GM21737 (cell line): ENCODE data around the gene RRP15.

Experiments used
- ATAC-seq: cut with Tn5 transposase; IDR thresholded peaks from one replicate; pipeline ENCODE4 v1.9.1; 2021; ENCODE audit warnings: mild to moderate bottlenecking, moderate library complexity; ENCODE audit not compliant: unreplicated experiment

RRP15 gene

DNA sequence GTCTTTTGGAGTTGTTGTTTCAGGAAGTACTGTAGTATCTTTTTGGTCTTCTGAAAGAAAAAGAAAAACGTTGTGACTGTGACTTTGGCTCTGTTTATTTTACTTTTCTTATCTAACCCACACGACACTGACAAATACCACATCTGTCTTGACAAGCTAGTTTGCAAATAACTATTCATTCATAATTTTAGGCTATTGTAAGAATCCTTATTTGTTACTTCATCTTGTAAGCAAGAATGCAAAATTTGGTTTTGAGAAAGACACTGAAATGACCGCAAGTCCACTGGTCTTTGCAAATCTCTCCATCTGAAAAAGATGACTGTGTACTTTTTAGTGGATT is 72.8 kb downstream of the RRP15 start:
- ATAC-seq = no peak

DNA sequence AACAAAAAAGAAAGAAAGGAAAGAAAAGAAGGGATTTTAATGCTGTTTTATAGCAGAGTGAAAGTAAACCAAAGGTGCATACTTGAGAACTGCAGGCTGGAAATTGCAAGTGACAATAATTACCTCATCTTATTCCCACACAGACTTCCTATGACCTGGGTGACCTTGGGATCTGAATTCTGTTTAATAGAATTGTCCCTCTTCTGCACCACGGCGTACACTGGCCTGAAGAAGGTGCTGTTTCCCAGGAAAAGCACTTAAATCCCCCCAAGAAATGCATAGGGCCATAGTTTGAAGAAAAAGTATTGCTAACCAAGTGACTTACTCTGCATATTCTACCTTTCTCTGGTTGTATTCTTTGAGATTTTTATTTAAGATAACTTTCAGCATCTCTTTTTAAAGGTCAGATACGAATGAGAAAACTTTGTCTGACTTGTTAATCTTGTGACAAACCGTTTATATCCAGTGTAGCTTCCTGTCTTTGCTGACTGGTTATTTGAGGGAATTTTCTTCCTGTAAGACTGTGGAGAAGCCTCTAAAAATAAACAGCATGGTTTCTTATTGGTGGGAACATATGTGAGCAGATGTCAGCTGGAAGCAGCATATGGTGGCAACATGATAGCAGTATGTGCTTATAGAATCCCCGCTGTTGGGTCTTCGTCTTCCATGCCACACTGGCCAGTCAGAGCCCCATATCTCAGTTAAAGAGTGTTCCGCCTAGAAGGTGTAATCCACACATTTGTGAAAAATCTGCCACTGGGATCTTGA is 76.4 kb downstream of the RRP15 start:
- ATAC-seq = no peak

DNA sequence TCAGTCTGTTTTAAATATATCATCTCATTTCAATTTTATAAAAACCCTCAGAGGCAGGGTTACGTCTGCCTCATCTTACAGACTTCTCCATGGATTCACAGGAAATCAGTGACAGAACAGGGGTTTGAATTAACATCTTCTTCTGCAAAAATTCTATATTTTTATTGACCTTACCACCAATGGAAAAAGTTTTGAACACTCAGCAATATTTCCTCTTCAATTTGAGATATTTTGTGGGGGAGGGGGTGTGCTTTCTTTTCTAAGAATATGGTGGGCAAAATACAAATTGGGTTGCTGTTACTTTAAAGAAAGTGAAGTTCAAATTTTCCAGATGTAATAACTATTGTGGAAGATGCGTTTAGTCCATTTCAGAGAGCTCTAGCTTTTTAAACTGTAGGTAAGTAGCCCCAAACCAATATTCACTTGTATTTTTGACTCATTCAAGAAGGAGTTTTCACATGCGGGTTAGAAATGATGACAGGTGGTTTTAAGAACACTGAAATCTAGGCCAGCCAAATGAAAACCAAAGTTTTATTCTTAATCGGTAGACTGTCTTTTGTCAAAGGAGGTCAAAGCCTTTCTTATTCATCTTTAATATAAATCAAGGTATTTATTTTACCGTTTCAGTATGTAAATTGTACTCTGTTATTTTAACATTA is 77.5 kb downstream of the RRP15 start:
- ATAC-seq = no peak

DNA sequence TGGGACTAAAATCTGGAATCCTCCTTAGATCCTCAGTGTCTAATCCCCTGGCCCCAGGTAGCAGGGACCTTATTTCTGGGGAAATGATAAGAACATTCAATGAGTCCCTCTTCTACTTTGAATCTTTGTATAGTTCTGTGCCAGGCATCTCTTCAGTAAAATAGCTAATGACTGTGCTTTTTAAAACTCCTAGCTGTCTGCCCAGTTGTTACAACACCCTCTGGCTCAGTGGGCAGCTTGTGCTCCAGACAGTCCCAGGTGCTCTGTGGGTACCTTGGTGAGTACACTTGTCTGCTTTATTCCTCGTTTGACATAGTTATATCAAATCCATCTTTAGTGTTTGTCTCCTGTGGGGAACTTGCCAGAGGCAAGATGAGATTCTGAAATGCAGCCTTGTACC is 78.0 kb downstream of the RRP15 start:
- no peak for ATAC-seq

DNA sequence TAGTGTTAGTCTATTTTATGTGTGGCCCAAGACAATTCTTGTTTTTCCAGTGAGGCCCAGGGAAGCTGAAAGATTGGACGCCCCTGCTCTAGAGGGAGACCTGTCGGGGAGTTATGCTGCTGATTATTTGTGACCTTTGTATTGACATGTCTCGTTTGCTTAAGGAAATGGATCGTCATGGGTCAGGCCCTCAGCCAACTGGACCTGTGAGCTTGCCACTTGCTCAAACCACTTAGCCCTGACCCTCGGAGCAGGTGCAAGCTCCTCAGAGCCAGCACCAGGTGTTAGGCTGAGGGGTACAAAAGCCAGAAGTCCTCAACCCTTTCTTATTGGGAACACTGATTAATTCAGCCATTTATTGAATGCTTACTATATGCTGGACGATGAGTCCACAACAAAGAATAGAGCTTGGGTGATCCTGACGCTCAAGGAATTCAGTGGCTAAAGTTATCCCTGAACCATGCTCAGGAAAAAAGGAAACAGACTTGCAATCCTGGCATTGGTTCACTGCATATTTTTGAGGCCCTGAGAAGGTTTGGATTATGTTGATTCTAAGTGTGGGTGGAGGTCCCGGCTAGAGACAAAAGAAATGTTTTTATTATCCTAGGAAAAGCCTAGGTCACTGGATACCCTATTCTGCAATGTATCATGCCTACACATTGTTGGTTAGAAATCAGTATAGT is 79.1 kb downstream of the RRP15 start:
- no peak for ATAC-seq

DNA sequence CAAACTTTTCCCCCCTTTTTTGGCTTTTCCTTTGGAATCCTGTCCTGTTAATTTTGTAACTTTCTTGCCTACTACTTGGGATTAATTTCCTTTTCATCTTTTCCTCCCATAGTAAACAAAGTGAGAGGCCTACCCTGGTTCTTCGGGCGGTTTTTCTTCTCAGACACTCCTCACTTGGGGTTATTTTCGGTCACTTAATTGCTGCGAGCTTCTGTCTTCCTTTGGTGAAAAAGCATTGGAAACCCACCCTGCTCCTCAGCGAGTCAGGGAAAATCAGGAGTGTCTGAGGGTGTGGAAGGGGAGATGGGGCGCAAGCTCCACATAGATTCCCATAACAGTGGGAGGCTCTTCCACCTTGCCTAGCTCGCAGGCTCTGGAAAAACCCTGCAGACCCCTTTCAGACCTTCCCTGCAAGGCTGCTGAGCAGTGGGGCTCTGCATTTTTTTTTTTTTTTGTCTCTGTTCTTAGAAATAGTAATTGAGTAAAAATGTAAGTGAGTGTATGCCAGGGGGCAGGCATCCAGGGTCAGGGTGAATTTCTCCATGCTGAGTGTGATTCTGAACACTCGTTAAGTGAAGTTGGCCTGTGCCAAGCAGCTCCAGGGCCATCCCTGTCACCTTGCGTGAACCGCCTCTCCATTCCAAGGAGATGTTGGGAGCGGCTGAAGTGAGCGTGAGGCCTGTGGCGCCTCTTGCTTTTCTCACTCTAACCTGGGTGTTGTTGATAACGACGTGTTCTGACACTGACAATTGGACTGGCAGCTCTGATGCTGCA is 80.3 kb downstream of the RRP15 start:
- no peak for ATAC-seq

DNA sequence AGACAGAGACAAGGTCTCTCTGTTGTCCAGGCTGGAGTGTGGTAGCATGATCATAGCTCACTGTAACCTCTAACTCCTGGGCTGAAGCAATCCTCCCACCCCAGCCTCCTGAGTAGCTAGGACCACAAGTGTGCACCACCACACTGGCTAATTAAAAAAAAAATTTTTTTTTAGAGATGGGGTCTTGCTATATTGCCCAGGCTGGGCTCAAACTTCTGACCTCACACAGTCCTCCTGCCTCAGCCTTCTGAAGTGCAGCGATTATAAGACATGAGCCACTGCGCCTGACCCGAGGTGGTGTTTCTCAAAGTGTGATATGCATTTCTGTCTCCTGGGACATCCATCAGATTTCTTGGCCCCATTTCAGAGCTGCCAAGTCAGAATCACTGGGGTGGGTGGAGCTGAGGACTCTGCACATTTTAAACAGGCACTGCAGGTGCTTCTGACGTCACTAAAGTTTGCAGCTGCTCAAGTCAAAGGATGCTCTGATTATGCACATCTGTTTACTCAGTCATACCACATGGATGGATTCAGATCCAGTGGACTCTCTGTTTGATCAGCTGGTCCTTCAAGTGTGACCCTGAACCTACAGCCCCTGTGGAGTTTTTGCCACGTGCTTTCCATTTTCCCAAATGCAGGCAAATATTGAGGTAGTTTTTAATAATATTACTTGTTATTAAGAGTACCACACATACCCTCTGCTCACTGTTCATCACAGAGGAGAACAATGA is 81.4 kb downstream of the RRP15 start:
- ATAC-seq = no peak

DNA sequence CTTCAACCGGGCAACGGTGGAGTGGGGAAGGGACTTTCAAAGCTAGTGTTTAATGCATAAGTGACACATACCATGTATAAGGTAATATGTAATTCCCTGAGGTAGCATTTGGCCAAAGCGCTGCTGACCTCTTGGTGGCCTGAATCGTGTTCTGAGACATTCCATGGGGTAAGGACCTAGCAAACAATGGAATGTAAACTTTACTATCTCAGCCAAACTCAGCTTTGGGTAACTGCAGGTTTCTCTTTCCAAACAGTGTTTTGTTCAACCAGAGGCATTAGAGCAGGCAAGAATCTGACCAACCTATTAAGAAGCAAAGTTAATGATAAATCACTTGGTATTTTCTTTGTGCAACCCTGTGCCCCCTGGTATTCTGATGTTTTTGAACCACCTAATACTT is 82.0 kb downstream of the RRP15 start:
- no peak for ATAC-seq

DNA sequence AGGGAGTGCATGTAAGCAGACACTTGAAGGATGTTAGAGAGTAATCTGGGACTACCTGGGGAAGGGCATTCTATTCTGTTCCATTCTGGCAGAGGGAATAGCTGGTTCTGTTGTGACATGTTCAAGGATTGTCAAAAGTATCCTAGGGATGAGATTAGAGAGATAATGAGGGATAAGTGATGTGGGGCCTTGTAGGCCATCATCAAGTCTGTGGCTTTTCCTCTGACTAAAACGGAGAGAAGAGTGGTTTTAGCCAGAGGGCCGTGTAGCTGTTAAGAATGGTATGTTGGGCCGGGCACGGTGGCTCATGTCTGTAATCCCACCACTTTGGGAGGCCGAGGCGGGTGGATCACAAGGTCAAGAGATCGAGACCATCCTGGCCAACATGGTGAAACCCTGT is 83.6 kb downstream of the RRP15 start:
- ATAC-seq = no peak

DNA sequence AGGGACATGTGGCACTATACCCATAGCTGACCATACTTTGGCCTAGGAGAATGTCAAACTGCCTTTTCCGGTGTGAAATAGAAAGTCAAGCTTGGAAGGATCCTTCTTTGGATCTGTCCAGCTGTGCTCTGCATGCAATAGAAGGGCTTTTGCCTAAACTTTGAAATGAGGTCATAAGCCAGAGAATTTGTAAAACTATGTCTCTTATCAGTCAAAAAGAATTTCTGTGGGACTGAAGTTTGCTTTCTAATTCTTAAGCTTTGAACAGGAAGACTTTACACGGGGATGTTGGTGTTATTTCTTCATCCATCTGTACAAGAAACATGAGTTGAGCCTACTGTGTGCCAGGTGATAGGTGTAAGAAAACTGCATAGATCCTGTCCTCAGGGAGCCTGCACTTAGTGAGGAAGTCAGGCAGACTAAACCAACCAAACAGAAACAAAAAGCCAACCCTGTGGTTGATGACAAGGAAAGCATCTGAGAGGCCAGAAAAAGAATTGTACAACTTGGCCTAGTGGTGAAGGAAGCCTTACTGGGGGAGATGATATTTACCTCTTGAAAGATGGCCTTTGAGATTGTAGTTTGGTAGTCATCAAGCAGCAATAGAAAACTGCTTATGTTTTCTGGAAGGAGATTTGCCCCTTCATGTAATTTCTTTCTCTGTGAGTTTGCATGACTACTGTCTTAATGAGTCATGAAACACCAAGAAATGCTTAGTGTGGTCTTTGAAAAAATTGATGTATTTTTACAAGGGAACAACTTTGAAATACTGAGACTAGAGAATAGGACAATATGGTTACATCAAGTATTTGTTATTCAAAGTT is 84.8 kb downstream of the RRP15 start:
- no peak for ATAC-seq

DNA sequence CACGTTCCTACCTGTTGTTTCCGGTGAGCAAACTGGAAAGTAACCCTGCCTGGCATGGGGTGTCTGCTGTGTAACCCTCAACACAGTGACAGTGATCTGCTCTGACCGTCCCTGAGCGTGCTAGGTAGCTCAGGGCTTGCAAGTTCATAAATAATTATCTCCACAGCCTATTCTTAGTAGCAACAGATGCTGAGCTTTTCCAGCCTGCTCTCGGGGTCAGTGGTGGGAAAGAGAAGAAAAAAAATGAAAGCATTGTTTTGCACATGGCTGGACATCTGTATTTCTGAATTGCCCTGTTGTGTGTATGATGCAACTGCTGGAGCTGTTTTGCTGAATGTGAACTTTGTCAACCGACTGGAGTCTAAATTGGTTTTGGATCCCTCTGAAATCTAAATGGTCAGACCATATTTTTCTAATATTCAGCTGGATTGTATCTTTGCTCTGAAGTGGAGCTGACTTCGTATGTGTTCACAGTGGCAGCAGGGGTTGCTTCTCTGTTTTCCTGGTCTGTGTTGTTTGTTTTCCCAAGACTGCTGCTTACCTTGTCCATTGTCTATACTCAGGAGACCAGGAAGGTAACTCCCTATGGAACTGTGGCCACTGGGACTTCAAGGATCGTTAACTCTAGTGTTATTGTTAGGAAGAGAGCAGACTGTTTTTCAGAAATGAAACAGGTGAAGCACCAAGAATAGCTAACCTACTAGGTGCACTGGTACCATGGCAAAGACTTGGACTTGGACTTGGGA is 87.0 kb downstream of the RRP15 start:
- no peak for ATAC-seq

DNA sequence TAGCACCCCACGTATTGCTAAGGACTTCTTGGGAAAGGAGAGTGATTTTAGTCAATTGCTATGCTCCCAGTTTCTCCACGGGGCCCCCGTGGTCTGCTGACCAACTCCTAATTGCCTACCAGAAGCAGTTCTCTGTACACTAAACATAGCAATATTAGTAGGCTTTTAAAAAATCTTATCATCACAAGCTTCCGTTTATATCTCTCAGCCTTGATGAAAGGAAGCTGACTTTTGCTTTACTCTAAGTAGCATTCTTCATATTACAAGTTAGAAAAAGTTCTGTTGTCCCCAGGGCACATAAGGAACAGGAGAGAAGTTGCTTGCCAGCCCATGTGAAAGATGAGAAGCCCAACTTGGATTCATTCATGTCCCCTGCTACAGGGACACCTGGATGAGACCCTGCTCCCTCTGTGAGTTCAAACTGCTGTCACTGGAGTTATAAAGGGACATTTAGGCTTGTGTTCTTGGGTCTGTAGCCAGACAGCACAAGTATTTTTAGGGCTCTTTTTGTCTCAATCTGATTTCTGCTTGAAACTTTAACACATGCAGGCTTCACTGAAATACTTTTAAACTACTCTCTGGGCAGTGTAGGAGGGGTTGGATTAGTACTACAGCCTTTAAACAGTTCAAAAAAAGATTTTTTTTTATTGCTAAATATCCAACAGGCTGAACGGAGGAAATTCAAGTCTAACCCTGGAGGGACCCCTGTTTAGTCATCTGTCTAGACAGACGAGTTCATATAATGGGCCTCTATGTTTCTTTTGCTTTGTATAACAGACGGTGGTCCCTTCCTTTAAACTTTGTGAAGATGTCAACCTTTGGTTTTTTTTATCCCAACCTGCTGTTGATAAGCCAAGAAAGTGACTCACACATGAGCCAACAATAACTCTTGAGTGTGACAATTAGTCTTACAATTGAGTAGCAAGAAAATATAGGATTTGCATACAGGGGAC is 89.6 kb downstream of the RRP15 start:
- ATAC-seq = no peak

DNA sequence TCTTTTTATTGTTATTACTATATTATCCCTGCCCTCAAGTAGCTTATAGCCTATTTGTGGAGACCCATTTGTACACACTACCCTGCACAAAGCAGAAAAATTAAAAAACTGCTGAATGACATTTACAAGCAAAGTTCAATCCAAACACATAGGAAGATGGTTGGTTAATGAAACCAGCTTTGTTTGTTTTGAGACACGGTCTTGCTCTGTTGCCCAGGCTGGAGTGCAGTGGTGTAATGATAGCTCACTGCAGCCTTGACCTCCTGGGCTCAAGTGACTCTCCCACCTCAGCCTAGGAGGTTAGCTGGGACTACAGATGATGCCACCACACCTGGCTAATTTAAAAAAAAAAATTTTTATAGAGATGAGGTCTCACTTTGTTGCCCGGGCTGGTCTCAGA is 91.6 kb downstream of the RRP15 start:
- peak; percentile 15 for ATAC-seq

DNA sequence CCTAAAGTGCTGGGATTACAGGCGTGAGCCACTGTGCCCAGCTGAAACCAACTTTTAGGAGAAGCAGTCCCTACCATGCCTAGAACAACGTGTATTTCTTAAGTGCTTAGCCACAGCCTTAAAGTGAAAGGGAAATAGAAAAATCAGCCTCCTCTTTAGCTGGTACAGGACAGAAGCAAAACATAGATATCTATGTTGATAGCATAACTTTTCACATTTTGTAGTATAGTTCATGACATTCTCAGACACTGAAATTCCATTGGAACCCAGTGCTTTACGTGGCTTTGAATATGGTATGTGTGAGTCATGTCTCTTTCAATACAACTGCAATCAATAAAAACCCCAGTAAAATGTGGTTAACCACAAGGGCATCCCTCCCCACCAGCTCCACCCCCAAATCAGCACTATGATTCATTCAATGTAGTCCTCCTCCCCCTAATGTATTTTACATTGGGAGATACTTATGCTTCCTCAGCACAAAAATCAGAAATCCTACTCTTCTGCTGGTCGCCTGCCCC is 92.1 kb downstream of the RRP15 start:
- peak; percentile 64 for ATAC-seq

DNA sequence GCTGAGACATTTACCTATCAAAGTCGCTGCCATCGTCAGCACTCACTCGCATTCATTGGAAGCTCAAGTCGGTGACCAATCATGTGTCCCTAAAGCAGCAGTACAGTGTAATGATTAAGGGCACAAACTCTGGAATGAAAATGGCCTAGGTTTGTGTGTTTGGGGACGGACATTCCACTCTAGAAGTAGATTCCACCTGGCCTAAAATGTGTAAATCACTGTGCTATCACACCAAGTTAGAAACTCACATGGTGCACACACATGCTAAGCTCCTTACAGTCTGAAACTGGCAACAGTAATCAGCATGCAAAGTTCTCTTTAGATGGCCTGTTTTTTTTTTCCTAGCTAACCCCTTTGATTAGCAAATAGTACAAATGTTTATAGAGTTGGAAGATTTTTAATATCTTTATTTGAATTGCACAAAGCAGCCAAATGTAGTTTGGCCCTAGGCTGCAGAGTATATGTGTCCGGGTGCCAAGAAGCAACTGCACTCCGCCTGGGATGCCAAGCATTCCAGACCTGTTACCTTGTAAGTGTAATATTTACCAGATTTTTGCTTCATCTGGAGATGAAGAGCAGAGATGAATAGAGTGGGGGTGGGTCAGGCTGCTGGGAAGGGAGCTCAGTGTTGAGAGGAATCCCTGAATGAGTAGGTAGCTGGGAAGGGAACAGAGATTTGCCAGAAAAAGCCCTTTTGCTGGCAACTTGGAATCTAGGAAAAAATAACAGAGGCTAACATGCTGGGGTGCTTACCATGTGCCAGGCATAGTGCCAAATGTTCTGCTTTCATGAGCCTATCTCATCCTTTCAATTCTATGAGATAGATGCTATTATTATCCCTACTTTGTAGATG is 95.3 kb downstream of the RRP15 start:
- ATAC-seq = no peak

DNA sequence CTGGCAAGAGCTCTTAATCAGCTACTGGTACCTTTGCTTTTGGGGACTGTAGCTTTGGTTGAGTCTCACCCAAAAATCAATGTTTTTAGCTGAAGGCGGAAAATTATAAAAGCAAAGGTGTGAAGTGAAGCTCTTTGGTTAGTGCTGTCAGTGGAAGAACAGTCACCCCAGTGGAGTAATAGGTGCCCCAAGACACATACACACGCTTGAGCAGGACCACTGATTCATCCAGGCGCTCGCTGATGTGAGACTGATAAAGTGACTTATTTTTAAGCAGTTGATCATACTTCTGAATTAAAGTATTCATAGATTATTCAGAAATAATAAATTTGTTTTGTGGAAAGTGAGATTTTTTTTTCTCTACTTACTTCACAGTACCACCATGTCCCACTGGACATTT is 97.2 kb downstream of the RRP15 start:
- no peak for ATAC-seq

DNA sequence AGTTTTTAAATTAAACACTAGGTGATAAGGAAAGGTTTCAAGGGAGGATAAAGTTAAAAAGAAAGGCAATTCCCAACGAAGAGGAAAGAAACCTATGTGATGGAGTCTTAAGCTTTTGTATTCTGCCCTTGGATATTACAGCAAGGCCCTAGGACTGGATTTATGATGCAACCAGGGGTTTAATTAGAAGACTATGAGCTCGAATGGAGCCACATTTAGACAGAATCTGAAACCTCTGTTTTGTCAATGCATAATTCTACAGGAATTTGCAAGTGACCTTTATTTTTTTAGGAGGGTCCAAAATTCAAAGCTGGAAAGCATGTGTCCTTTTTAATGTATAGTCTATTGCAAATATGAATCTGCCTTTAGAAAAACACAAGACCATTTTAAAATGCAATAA is 98.0 kb downstream of the RRP15 start:
- ATAC-seq = no peak
